Measurements from ENCODE around the gene TNFSF4. TPM values are rescaled to one million over a fixed set of nuclear protein-coding genes. Genes with fewer than 3 reads are reported as not detected.

TNFSF4 gene
- total and polyA plus RNA-seq, 2 of the 13 experiments (the other 11 are each of a cell fraction or from before 2014, with no cell fraction given), result 2.4 to 7.9 TPM

DNA sequence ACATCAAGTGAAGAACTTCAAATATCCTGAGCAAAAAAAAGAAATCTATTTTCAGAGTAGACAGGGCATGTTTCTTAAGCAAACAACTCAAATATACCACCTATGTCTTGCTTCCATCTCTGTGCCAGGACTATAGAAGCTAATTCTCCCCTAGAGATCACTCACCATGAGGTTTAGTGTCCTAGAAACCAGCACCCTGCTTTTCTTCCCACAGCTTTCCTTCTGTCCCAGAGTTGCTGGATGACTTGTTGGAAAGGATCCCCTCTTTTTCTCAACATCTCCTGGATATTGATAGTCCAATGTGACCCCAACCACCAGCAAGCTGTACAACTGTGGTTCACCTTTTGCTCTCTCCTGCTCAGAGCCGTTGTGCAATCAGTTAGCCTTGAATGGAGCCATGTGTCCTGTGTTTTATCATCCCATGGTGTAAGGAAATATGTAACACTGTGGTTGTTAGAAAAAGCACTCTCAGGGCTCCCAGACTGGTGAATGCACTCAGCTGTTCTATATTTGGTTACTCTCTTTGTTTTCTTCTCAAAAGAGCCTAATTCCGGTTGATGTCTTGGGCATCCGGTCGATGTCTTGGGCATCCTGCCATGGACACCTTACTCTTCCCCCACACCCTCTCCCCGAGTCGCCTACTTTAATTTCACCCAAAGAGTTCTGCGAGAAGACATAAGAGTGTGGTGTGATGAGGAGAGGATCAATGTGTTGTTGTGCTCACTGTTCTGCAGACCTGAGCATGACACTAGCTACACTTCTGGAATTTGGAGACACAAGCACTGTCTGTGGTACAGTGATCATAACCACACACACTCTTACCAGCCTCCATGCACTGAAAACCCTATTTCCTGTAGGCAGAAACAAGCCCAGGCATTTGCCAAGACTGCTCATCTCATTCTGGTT is 1.7 kb downstream of the TNFSF4 start (continued):
- TF ChIP-seq, protein P1, sequence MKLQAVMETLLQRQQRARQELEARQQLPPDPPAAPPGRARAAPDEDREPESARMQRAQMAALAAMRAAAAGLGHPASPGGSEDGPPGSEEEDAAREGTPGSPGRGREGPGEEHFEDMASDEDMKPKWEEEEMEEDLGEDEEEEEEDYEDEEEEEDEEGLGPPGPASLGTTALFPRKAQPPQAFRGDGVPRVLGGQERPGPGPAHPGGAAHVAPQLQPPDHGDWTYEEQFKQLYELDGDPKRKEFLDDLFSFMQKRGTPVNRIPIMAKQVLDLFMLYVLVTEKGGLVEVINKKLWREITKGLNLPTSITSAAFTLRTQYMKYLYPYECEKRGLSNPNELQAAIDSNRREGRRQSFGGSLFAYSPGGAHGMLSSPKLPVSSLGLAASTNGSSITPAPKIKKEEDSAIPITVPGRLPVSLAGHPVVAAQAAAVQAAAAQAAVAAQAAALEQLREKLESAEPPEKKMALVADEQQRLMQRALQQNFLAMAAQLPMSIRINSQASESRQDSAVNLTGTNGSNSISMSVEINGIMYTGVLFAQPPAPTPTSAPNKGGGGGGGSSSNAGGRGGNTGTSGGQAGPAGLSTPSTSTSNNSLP (IDR thresholded peaks at IDR 0.05; ENCODE audit: low read depth, low read length), result peak; percentile 48; the same call in 1 of the 2 replicates
- TF ChIP-seq MATR3 (CRISPR knock-in tag; IDR thresholded peaks at IDR 0.05) (no peak), HOXA3 (CRISPR knock-in tag; IDR thresholded peaks at IDR 0.05) (peak; percentile 64; the same call in 1 of the 2 replicates), TOPORS (CRISPR knock-in tag; IDR thresholded peaks at IDR 0.05) (peak; percentile 35; the same call in 1 of the 2 replicates), ZMYM4 (CRISPR knock-in tag; IDR thresholded peaks at IDR 0.05) (peak; percentile 95), ATF7-NPFF (CRISPR knock-in tag; IDR thresholded peaks at IDR 0.05; ENCODE audit: low read depth) (0 out of 2 replicates have a peak, but pooled peaks have one; percentile 34), JUND (CRISPR knock-in tag; IDR thresholded peaks at IDR 0.05) (peak; percentile 52; the same call in 1 of the 2 replicates), ZNF343 (CRISPR knock-in tag; IDR thresholded peaks at IDR 0.05) (no peak), ISL2 (CRISPR knock-in tag; IDR thresholded peaks at IDR 0.05) (0 out of 2 replicates have a peak, but pooled peaks have one; percentile 46), MIXL1 (CRISPR knock-in tag; IDR thresholded peaks at IDR 0.05) (no peak; the same call in 1 of the 2 replicates), SP140L (CRISPR knock-in tag; IDR thresholded peaks at IDR 0.05; ENCODE audit: borderline replicate concordance) (no peak), TARDBP (CRISPR knock-in tag; IDR thresholded peaks at IDR 0.05) (peak; percentile 60; the same call in 1 of the 2 replicates), HNRNPH1 (optimal IDR thresholded peaks at IDR 0.05; ENCODE audit: low read depth, low read length) (no peak), HMG20B (CRISPR knock-in tag; conservative IDR thresholded peaks at IDR 0.05) (0 out of 2 replicates have a peak, but pooled peaks have one; percentile 42)
- TF ChIP-seq, protein P2, sequence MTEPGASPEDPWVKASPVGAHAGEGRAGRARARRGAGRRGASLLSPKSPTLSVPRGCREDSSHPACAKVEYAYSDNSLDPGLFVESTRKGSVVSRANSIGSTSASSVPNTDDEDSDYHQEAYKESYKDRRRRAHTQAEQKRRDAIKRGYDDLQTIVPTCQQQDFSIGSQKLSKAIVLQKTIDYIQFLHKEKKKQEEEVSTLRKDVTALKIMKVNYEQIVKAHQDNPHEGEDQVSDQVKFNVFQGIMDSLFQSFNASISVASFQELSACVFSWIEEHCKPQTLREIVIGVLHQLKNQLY (CRISPR knock-in tag; IDR thresholded peaks at IDR 0.05), result 0 out of 2 replicates have a peak, but pooled peaks have one; percentile 31
- TF ChIP-seq, protein P3, sequence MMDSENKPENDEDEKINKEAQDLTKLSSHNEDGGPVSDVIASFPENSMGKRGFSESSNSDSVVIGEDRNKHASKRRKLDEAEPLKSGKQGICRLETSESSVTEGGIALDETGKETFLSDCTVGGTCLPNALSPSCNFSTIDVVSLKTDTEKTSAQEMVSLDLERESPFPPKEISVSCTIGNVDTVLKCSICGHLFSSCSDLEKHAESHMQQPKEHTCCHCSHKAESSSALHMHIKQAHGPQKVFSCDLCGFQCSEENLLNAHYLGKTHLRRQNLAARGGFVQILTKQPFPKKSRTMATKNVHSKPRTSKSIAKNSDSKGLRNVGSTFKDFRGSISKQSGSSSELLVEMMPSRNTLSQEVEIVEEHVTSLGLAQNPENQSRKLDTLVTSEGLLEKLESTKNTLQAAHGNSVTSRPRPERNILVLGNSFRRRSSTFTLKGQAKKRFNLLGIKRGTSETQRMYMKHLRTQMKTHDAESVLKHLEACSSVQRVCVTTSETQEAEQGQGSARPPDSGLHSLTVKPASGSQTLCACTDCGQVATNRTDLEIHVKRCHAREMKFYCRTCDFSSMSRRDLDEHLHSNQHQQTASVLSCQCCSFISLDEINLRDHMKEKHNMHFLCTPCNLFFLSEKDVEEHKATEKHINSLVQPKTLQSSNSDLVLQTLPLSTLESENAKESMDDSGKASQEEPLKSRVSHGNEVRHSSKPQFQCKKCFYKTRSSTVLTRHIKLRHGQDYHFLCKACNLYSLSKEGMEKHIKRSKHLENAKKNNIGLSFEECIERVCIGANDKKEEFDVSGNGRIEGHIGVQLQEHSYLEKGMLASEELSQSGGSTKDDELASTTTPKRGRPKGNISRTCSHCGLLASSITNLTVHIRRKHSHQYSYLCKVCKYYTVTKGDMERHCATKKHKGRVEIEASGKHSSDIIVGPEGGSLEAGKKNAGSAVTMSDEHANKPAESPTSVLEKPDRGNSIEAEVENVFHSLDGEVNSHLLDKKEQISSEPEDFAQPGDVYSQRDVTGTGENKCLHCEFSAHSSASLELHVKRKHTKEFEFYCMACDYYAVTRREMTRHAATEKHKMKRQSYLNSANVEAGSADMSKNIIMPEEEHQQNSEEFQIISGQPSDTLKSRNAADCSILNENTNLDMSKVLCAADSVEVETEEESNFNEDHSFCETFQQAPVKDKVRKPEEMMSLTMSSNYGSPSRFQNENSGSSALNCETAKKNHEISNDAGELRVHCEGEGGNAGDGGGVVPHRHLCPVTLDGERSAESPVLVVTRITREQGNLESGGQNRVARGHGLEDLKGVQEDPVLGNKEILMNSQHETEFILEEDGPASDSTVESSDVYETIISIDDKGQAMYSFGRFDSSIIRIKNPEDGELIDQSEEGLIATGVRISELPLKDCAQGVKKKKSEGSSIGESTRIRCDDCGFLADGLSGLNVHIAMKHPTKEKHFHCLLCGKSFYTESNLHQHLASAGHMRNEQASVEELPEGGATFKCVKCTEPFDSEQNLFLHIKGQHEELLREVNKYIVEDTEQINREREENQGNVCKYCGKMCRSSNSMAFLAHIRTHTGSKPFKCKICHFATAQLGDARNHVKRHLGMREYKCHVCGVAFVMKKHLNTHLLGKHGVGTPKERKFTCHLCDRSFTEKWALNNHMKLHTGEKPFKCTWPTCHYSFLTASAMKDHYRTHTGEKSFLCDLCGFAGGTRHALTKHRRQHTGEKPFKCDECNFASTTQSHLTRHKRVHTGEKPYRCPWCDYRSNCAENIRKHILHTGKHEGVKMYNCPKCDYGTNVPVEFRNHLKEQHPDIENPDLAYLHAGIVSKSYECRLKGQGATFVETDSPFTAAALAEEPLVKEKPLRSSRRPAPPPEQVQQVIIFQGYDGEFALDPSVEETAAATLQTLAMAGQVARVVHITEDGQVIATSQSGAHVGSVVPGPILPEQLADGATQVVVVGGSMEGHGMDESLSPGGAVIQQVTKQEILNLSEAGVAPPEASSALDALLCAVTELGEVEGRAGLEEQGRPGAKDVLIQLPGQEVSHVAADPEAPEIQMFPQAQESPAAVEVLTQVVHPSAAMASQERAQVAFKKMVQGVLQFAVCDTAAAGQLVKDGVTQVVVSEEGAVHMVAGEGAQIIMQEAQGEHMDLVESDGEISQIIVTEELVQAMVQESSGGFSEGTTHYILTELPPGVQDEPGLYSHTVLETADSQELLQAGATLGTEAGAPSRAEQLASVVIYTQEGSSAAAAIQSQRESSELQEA (CRISPR knock-in tag; IDR thresholded peaks at IDR 0.05; ENCODE audit: not compliant biosample characterization), result no peak
- TF ChIP-seq, protein P4, sequence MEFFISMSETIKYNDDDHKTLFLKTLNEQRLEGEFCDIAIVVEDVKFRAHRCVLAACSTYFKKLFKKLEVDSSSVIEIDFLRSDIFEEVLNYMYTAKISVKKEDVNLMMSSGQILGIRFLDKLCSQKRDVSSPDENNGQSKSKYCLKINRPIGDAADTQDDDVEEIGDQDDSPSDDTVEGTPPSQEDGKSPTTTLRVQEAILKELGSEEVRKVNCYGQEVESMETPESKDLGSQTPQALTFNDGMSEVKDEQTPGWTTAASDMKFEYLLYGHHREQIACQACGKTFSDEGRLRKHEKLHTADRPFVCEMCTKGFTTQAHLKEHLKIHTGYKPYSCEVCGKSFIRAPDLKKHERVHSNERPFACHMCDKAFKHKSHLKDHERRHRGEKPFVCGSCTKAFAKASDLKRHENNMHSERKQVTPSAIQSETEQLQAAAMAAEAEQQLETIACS (CRISPR knock-in tag; IDR thresholded peaks at IDR 0.05), result no peak

All from HepG2 (cell line).